Stimulated activated naive CD8-positive, alpha-beta T cell treated with anti-CD3 and anti-CD28 coated beads, Interleukin-15, Interleukin-2, amounts not matched to agents 100 ng/mL and 50 ng/mL, for 24 hours (primary cell): Measurements from ENCODE around the gene CCDC12.

Source experiments
- H3K27ac Mint-ChIP-seq: one replicate; pipeline ENCODE4 v1.8.0; 2021; ENCODE audit warnings: mild to moderate bottlenecking, mixed read lengths
- H3K27me3 Mint-ChIP-seq: one replicate; pipeline ENCODE4 v1.8.0; 2021; ENCODE audit warnings: mixed read lengths
- H3K36me3 Mint-ChIP-seq: one replicate; pipeline ENCODE4 v1.8.0; 2021; ENCODE audit warnings: low read depth, mixed read lengths
- H3K4me1 Mint-ChIP-seq: one replicate; pipeline ENCODE4 v1.8.0; 2021; ENCODE audit warnings: low read depth, mixed read lengths
- H3K4me3 Mint-ChIP-seq: one replicate; pipeline ENCODE4 v1.8.0; 2021; ENCODE audit warnings: mild to moderate bottlenecking, mixed read lengths
- H3K9me3 Mint-ChIP-seq: one replicate; pipeline ENCODE4 v1.8.0; 2021; ENCODE audit warnings: mixed read lengths

CCDC12 gene

GRCh38 chr3:46903341-46904302, 72.9 kb downstream of the CCDC12 start:
- H3K27ac Mint-ChIP-seq: no peak overlapping the region
- H3K4me1 Mint-ChIP-seq: no peaks in the 10 kb centered on the region
- H3K4me3 Mint-ChIP-seq: no peak overlapping the region
- H3K9me3 Mint-ChIP-seq: no peaks in the 10 kb centered on the region
- H3K27me3 Mint-ChIP-seq: peaks cover 3% of the 10 kb centered on the region
- H3K36me3 Mint-ChIP-seq: no peaks in the 10 kb centered on the region

- no peaks in the 10 kb centered on the region for H3K4me1 Mint-ChIP-seq
- H3K4me3 Mint-ChIP-seq: no peak overlapping the region
- H3K27me3 Mint-ChIP-seq: peaks cover 3% of the 10 kb centered on the region
- no peak overlapping the region for H3K27ac Mint-ChIP-seq
- H3K9me3 Mint-ChIP-seq: no peaks in the 10 kb centered on the region
- no peaks in the 10 kb centered on the region for H3K36me3 Mint-ChIP-seq
These were observed 74.3 kb downstream of the CCDC12 start for GRCh38 chr3:46902188-46902631.

GRCh38 chr3:46901591-46902187, 74.9 kb downstream of the CCDC12 start:
- H3K36me3 Mint-ChIP-seq: no peaks in the 10 kb centered on the region
- H3K27me3 Mint-ChIP-seq: peaks cover 3% of the 10 kb centered on the region
- no peak overlapping the region for H3K27ac Mint-ChIP-seq
- no peaks in the 10 kb centered on the region for H3K9me3 Mint-ChIP-seq
- H3K4me3 Mint-ChIP-seq: no peak overlapping the region
- no peaks in the 10 kb centered on the region for H3K4me1 Mint-ChIP-seq

GRCh38 chr3:46901061-46901460, 75.5 kb downstream of the CCDC12 start:
- no peak overlapping the region for H3K27ac Mint-ChIP-seq
- H3K4me3 Mint-ChIP-seq: no peak overlapping the region
- peaks cover 3% of the 10 kb centered on the region for H3K27me3 Mint-ChIP-seq
- H3K9me3 Mint-ChIP-seq: no peaks in the 10 kb centered on the region
- H3K36me3 Mint-ChIP-seq: no peaks in the 10 kb centered on the region
- H3K4me1 Mint-ChIP-seq: no peaks in the 10 kb centered on the region

GRCh38 chr3:46900356-46900755, 76.2 kb downstream of the CCDC12 start:
- peaks cover 3% of the 10 kb centered on the region for H3K27me3 Mint-ChIP-seq
- no peak overlapping the region for H3K27ac Mint-ChIP-seq
- H3K36me3 Mint-ChIP-seq: no peaks in the 10 kb centered on the region
- H3K9me3 Mint-ChIP-seq: no peaks in the 10 kb centered on the region
- no peaks in the 10 kb centered on the region for H3K4me1 Mint-ChIP-seq
- no peak overlapping the region for H3K4me3 Mint-ChIP-seq

GRCh38 chr3:46900007-46900292, 76.6 kb downstream of the CCDC12 start:
- Mint-ChIP-seq H3K27ac (no peak overlapping the region), H3K4me1 (no peaks in the 10 kb centered on the region), H3K4me3 (no peak overlapping the region), H3K27me3 (peaks cover 3% of the 10 kb centered on the region), H3K36me3 (no peaks in the 10 kb centered on the region), H3K9me3 (no peaks in the 10 kb centered on the region)

GRCh38 chr3:46899151-46900006, 77.2 kb downstream of the CCDC12 start:
- H3K27ac Mint-ChIP-seq: no peak overlapping the region
- no peaks in the 10 kb centered on the region for H3K9me3 Mint-ChIP-seq
- H3K27me3 Mint-ChIP-seq: peaks cover 3% of the 10 kb centered on the region
- no peaks in the 10 kb centered on the region for H3K4me1 Mint-ChIP-seq
- no peaks in the 10 kb centered on the region for H3K36me3 Mint-ChIP-seq
- H3K4me3 Mint-ChIP-seq: no peak overlapping the region

GRCh38 chr3:46898321-46899150, 78.0 kb downstream of the CCDC12 start:
- Mint-ChIP-seq H3K27me3 (peaks cover 8% of the 10 kb centered on the region), H3K4me1 (no peaks in the 10 kb centered on the region), H3K36me3 (no peaks in the 10 kb centered on the region), H3K9me3 (no peaks in the 10 kb centered on the region), H3K27ac (no peak overlapping the region), H3K4me3 (no peak overlapping the region)

- Mint-ChIP-seq H3K27ac (no peak overlapping the region), H3K4me3 (no peak overlapping the region), H3K4me1 (no peaks in the 10 kb centered on the region), H3K36me3 (no peaks in the 10 kb centered on the region), H3K9me3 (no peaks in the 10 kb centered on the region), H3K27me3 (peaks cover 12% of the 10 kb centered on the region)
These were observed 78.7 kb downstream of the CCDC12 start for GRCh38 chr3:46897829-46898320.

GRCh38 chr3:46897031-46897430, 79.5 kb downstream of the CCDC12 start:
- Mint-ChIP-seq H3K27ac (no peak overlapping the region), H3K27me3 (peaks cover 20% of the 10 kb centered on the region), H3K4me3 (no peak overlapping the region), H3K36me3 (no peaks in the 10 kb centered on the region), H3K4me1 (no peaks in the 10 kb centered on the region), H3K9me3 (no peaks in the 10 kb centered on the region)

- peaks cover 27% of the 10 kb centered on the region for H3K27me3 Mint-ChIP-seq
- H3K9me3 Mint-ChIP-seq: no peaks in the 10 kb centered on the region
- H3K36me3 Mint-ChIP-seq: no peaks in the 10 kb centered on the region
- no peak overlapping the region for H3K4me3 Mint-ChIP-seq
- no peak overlapping the region for H3K27ac Mint-ChIP-seq
- no peaks in the 10 kb centered on the region for H3K4me1 Mint-ChIP-seq
These were observed 80.2 kb downstream of the CCDC12 start for GRCh38 chr3:46896386-46896785.

GRCh38 chr3:46895761-46896160, 80.8 kb downstream of the CCDC12 start:
- Mint-ChIP-seq H3K36me3 (no peaks in the 10 kb centered on the region), H3K9me3 (no peaks in the 10 kb centered on the region), H3K4me1 (no peaks in the 10 kb centered on the region), H3K27me3 (peaks cover 33% of the 10 kb centered on the region), H3K4me3 (no peak overlapping the region), H3K27ac (no peak overlapping the region)

- Mint-ChIP-seq H3K27me3 (peaks cover 36% of the 10 kb centered on the region), H3K36me3 (no peaks in the 10 kb centered on the region), H3K4me3 (no peak overlapping the region), H3K9me3 (no peaks in the 10 kb centered on the region), H3K27ac (no peak overlapping the region), H3K4me1 (no peaks in the 10 kb centered on the region)
These were observed 81.3 kb downstream of the CCDC12 start for GRCh38 chr3:46895204-46895660.

GRCh38 chr3:46894256-46894655, 82.3 kb downstream of the CCDC12 start:
- peaks cover 36% of the 10 kb centered on the region for H3K27me3 Mint-ChIP-seq
- no peaks in the 10 kb centered on the region for H3K4me1 Mint-ChIP-seq
- no peaks in the 10 kb centered on the region for H3K9me3 Mint-ChIP-seq
- no peak overlapping the region for H3K4me3 Mint-ChIP-seq
- no peaks in the 10 kb centered on the region for H3K36me3 Mint-ChIP-seq
- no peak overlapping the region for H3K27ac Mint-ChIP-seq
